K562 (cell line): ENCODE measurements around the gene SVIL. TPM values are rescaled to one million over a fixed set of nuclear protein-coding genes. Genes with fewer than 3 reads are reported as not detected.
"Not testable (repeated sequence)": the region's sequence is repeated elsewhere in the genome, so short reads cannot be mapped to it uniquely, and the experiment has no call there.

Experiments
- ATAC-seq: fragments of 200-7000 bp; cut with Tn5 transposase; 3 replicates; pipeline ENCODE4 v1.9.1; 2020; ENCODE audit warnings: moderate library complexity
- BruUV-seq: library from RNA; stranded (reverse); fragments of 400-500 nt; replicated peaks from 2 replicates; lab custom pipeline; 2021; lab: Mats Ljungman, UMichigan
- CTCF ChIA-PET: fragments of 300-600 bp; formaldehyde crosslinking; extraction: SDS; loops from one replicate; lab custom pipeline; 2021; ENCODE audit warnings: low intra/inter-chr PET ratio; lab: Yijun Ruan, JAX
- POLR2A ChIA-PET: fragments of 300-600, 350-650 bp; sonication (Branson Sonifier 250); formaldehyde crosslinking; extraction: SDS; loops from one replicate; lab custom pipeline; 2021; ENCODE audit warnings: antibody characterized with exemption, inconsistent platforms; lab: Yijun Ruan, JAX
- DNase-seq, 4 experiments: peaks; one replicate each; pipeline versions ENCODE4 v3.0.0 to v3.0.0-alpha.2; 2011 to 2018; ENCODE audit warnings: low spot score in 3 of 4, mixed read lengths in 3 of 4; ENCODE audit errors: extremely low read depth in 1 of 4
- FAIRE-seq: peaks from 2 replicates; lab custom pipeline; 2011; peaks lifted over from hg19 to GRCh38; lab: Jason Lieb, UNC
- H2AFZ ChIP-seq: 2 replicates; pipeline ENCODE4 v1.6.0; 2011; ENCODE audit warnings: low read depth, low read length, control low read depth, inconsistent platforms
- H3K27ac ChIP-seq: fragments of 200-600 bp; 3 replicates; pipeline ENCODE4 v1.8.0; 2011; ENCODE audit warnings: low read depth, mild to moderate bottlenecking, control low read depth, inconsistent platforms, low read length, moderate library complexity, mixed read lengths; ENCODE audit errors: extremely low read depth
- H3K27me3 ChIP-seq, 2 experiments: fragments of 300-600 bp in 1 of 2; 2 replicates in 1 of 2; 3 replicates in 1 of 2; pipeline versions ENCODE4 v1.6.0 to v1.8.0; 2011; ENCODE audit warnings: inconsistent platforms in 2 of 2, low read length in 2 of 2, mild to moderate bottlenecking in 1 of 2, mixed read lengths in 1 of 2, moderate library complexity in 1 of 2; ENCODE audit not compliant: control insufficient read depth in 2 of 2, insufficient read depth in 2 of 2
- H3K36me3 ChIP-seq: fragments of 300-600 bp; 3 replicates; pipeline ENCODE4 v1.8.0; 2011; ENCODE audit warnings: mild to moderate bottlenecking, low read length, inconsistent platforms; ENCODE audit not compliant: control insufficient read depth, insufficient read depth
- H3K4me1 ChIP-seq, 2 experiments: fragments of 200-600 bp in 1 of 2; replicated peaks in 1 of 2; 2 replicates in 1 of 2; 3 replicates in 1 of 2; pipeline versions ENCODE4 v1.5.1 to v1.8.0; 2011; ENCODE audit warnings: inconsistent platforms in 2 of 2, low read length in 2 of 2, mild to moderate bottlenecking in 1 of 2, mixed read lengths in 1 of 2, moderate library complexity in 1 of 2; ENCODE audit not compliant: control insufficient read depth in 2 of 2, insufficient read depth in 2 of 2
- H3K4me2 ChIP-seq: 2 replicates; pipeline ENCODE4 v1.6.1; 2011; ENCODE audit warnings: low read length, control low read depth, inconsistent platforms, mixed read lengths; ENCODE audit not compliant: insufficient read depth
- H3K4me3 ChIP-seq: fragments of 200-600 bp; sonication (generic), shearing (Covaris generic); 2 replicates; pipeline ENCODE4 v1.5.1; 2016; ENCODE audit warnings: control low read depth, inconsistent platforms
- H3K79me2 ChIP-seq: fragments of 200-600 bp; 3 replicates; pipeline ENCODE4 v1.8.0; 2011; ENCODE audit warnings: low read length, inconsistent platforms; ENCODE audit not compliant: control insufficient read depth, insufficient read depth
- H3K9ac ChIP-seq, 2 experiments: 2 replicates each; pipeline versions ENCODE4 v1.6.0 to v1.6.1; 2011; ENCODE audit warnings: low read depth in 2 of 2, low read length in 2 of 2, control low read depth in 1 of 2, inconsistent platforms in 1 of 2, mild to moderate bottlenecking in 1 of 2, mixed read lengths in 1 of 2; ENCODE audit not compliant: insufficient read depth in 1 of 2
- H3K9me1 ChIP-seq: one replicate; pipeline ENCODE4 v1.6.0; 2011; ENCODE audit warnings: inconsistent platforms, mild to moderate bottlenecking, low read length, moderate library complexity; ENCODE audit not compliant: control insufficient read depth, insufficient read depth
- H3K9me3 ChIP-seq: replicated peaks from 2 replicates; pipeline ENCODE4 v1.5.1; 2011; ENCODE audit warnings: low read depth, low read length, inconsistent platforms; ENCODE audit not compliant: control insufficient read depth, insufficient read depth
- H4K20me1 ChIP-seq: replicated peaks from 2 replicates; pipeline ENCODE4 v1.6.1; 2011; ENCODE audit warnings: low read length, inconsistent platforms, mixed read lengths; ENCODE audit not compliant: control insufficient read depth, insufficient read depth
- BRD4 ChIP-seq: fragments of 200-600 bp; sonication (generic); IDR thresholded peaks from 2 replicates; pipeline ENCODE4 v1.6.1; 2017; ENCODE audit warnings: inconsistent platforms
- CBFA2T3 ChIP-seq: fragments of 450-650 bp; IDR thresholded peaks from 2 replicates; pipeline ENCODE4 v1.6.1; 2017
- FOXJ2 ChIP-seq: fragments of 200-800 bp; sonication (Bioruptor generic); IDR thresholded peaks from 2 replicates; pipeline ENCODE4 v1.6.1; 2016; ENCODE audit warnings: missing genetic modification characterization, missing compliant biosample characterization
- WGBS: fragments of 100-300 bp; shearing (Covaris generic); methylation state at CpG from one replicate; pipeline ENCODE4 v1.1.6; 2016; ENCODE audit warnings: low coverage, mixed read lengths; ENCODE audit not compliant: insufficient coverage; ENCODE audit errors: missing lambda C conversion rate; 5-methylcytosine and 5-hydroxymethylcytosine counted together
- in situ Hi-C: fragments of 300-500 bp; cut with MboI; formaldehyde crosslinking; loops from 4 replicates; pipeline ENCODE4 v1.15.0; 2018; ENCODE audit warnings: inconsistent platforms, mixed read lengths
- intact Hi-C: fragments of 100-400 bp; cut with micrococcal nuclease; formaldehyde crosslinking; loops from 2 replicates; pipeline ENCODE4 v1.14.2; 2022
- polyA plus RNA-seq, 8 experiments: library from polyadenylated mRNA; depleted of rRNA in 4 of 8; stranded (reverse) in 5 of 8; unstranded in 3 of 8; fragments of >200 nt; fragmentation: Nextera tagmentation in 2 of 8; fragmentation: Illumina TruSeq in 1 of 8; extraction: Ambion mirVana in 2 of 8; extraction: Trizol in 1 of 8; gene quantifications; 2 replicates each; pipeline versions ENCODE4 v1.2.1 to v1.2.3, GENCODE V29; 2011 to 2014; ENCODE audit warnings: inconsistent platforms in 1 of 8, missing spikeins in 1 of 8
- total RNA-seq, 7 experiments: library from RNA; depleted of rRNA in 6 of 7; stranded (reverse); fragments of >200 nt in 6 of 7; fragmentation: Illumina TruSeq in 2 of 7; extraction: Trizol in 2 of 7; gene quantifications; 2 replicates each; pipeline versions ENCODE4 v1.2.1 to v1.2.3, GENCODE V29; 2011 to 2021; ENCODE audit warnings: low replicate concordance in 1 of 7
- TF ChIP-seq, protein P1 (sequence below): fragments of 450-650 bp; IDR thresholded peaks from 2 replicates; pipeline ENCODE4 v1.7.1; 2018; ENCODE audit warnings: mild to moderate bottlenecking, low read depth; ENCODE audit not compliant: partially characterized antibody
- TF ChIP-seq, protein P2 (sequence below): fragments of 250-450 bp; sonication (Bioruptor Pico); IDR thresholded peaks from 2 replicates; pipeline ENCODE4 v1.5.0; 2021; ENCODE audit warnings: mild to moderate bottlenecking, moderate library complexity
- TF ChIP-seq, protein P3 (sequence below): fragments of 450-650 bp; IDR thresholded peaks from 2 replicates; pipeline ENCODE4 v1.6.1; 2016

The SVIL gene
- total and polyA plus RNA-seq, 9 of the 15 experiments (the other 6 are each of a cell fraction or from before 2014, with no cell fraction given), result under 0.01 to 0.18 (median 0.05) TPM; not detected in 3

DNA sequence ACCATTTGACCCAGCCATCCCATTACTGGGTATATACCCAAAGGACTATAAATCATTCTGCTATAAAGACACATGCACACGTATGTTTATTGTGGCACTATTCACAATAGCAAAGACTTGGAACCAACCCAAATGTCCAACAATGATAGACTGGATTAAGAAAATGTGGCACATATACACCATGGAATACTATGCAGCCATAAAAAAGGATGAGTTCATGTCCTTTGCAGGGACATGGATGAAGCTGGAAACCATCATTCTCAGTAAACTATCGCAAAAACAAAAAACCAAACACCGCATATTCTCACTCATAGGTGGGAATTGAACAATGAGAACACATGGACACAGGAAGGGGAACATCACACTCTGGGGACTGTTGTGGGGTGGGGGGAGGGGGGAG lies 85.3 kb downstream of the SVIL start:
- FAIRE-seq, H3K9me3 ChIP-seq, H3K4me2 ChIP-seq, POLR2A ChIA-PET, H3K9me1 ChIP-seq, H3K79me2 ChIP-seq, BruUV-seq, H3K36me3 ChIP-seq, H3K4me1 ChIP-seq, H3K9ac ChIP-seq, intact Hi-C loops, H4K20me1 ChIP-seq, ATAC-seq, CTCF ChIA-PET, H2AFZ ChIP-seq, H3K4me3 ChIP-seq, H3K27ac ChIP-seq, DNase-seq, in situ Hi-C loops: not testable (repeated sequence)
- WGBS, result no CpG with 5 or more reads among the region's 3 CpGs
- H3K27me3 ChIP-seq, result peaks cover 4 to 29% of the 10 kb centered on the region in 2 experiments; a peak in 4 of 5 replicates

DNA sequence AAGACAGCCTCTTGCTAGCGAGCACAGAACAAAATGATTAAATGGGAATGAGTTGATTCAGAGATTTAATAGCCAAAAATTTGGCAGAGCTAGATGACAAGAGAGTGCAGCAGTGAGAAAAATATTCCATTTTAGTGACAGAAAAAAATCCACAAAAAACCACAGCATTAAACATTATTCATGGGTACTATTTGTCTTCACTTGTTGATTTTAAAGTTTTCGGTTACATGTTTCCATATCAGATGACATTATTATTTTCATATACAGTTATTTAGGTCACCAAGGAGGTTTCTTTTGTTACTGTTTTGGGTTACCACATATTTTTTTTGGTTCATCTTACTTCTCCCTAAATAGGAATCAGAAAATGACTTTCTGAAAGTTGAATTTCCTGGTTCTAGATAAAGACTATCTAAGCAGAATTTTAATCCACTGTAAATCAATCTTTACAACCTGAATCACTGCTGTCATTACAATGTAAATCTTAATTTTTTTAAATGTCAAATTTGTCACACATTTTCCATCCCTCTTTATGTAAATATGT lies 87.9 kb downstream of the SVIL start:
- no peaks in the 10 kb centered on the region for H4K20me1 ChIP-seq
- H3K4me1 ChIP-seq, result no peaks in the 10 kb centered on the region
- ATAC-seq (no peak), FAIRE-seq (no peak), DNase-seq (no peak)
- no TSS peak for BruUV-seq
- H3K27ac ChIP-seq, result no peak overlapping the region
- in situ Hi-C loops, result no loop called here
- no peaks in the 10 kb centered on the region for H3K9me3 ChIP-seq
- no peaks in the 10 kb centered on the region for H3K79me2 ChIP-seq
- H3K9ac ChIP-seq, result no peak overlapping the region
- POLR2A ChIA-PET, result no interaction called here
- CTCF ChIA-PET, result interaction anchor here (0.6 kb wide), 1 partner anchor 88 kb away, joined by 3 read pairs; the partner anchor contains the start of gene SVIL
- no peak overlapping the region for H2AFZ ChIP-seq
- no peaks in the 10 kb centered on the region for H3K36me3 ChIP-seq
- intact Hi-C loops, result no loop called here
- no peak overlapping the region for H3K4me3 ChIP-seq
- H3K27me3 ChIP-seq, result peaks cover 6 to 27% of the 10 kb centered on the region in 2 experiments; a peak in 4 of 5 replicates
- H3K9me1 ChIP-seq, result no peaks in the 10 kb centered on the region
- no peak overlapping the region for H3K4me2 ChIP-seq
- 0% methylated on average over 2 of the region's 2 CpGs for WGBS
- no peak for TF ChIP-seq FOXJ2
- no peak for TF ChIP-seq BRD4
- TF ChIP-seq, protein P1, sequence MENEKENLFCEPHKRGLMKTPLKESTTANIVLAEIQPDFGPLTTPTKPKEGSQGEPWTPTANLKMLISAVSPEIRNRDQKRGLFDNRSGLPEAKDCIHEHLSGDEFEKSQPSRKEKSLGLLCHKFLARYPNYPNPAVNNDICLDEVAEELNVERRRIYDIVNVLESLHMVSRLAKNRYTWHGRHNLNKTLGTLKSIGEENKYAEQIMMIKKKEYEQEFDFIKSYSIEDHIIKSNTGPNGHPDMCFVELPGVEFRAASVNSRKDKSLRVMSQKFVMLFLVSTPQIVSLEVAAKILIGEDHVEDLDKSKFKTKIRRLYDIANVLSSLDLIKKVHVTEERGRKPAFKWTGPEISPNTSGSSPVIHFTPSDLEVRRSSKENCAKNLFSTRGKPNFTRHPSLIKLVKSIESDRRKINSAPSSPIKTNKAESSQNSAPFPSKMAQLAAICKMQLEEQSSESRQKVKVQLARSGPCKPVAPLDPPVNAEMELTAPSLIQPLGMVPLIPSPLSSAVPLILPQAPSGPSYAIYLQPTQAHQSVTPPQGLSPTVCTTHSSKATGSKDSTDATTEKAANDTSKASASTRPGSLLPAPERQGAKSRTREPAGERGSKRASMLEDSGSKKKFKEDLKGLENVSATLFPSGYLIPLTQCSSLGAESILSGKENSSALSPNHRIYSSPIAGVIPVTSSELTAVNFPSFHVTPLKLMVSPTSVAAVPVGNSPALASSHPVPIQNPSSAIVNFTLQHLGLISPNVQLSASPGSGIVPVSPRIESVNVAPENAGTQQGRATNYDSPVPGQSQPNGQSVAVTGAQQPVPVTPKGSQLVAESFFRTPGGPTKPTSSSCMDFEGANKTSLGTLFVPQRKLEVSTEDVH, result no peak
- TF ChIP-seq, protein P2, sequence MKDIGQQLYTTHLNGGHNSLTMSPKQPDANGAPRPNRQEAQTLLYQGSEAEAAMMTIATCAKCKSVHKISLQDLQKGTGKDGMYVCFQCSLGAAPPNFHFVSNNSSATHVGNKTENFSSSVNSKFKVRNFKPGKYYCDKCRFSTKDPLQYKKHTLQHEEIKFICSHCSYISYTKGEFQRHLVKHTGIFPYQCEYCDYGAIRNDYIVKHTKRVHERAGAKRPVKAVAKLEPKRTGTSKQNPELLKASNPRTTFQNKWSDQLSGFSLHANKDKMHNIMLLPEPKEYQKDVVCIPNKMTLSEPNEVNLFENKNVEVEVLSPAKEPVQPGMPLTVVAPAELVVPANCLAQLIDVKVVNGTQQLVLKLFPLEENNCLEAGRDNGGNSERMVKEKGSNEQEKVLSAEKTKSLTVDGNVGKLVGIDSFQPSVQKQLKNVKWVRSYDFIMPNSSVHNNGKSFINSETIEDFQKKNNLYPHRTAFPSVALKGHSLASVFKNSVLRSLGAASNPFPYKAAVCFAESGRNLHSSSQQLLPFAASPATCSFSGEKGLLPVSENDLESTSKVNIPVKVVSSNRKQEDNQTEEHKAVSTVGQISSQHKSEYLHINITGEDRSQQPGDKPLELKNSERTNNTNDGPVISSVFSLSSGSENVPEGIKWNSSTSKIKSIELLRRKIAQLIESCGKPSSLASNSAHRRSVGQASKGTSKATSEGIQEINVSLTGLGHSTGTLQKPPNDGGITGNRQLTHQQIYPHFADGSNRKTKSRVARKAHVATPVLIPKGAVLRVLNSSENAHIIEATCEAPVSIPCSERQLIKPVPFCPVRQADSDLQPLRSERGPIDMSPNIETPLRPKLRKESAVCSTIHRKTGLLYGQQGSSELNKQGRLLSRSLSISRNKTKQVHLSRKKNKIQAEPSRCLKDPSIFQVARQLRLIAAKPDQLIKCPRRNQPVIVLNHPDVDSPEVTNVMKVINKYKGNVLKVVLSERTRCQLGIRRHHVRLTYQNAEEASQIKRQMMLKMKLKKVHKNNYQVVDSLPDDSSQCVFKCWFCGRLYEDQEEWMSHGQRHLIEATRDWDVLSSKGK (CRISPR knock-in tag), result no peak
- TF ChIP-seq, protein P3, sequence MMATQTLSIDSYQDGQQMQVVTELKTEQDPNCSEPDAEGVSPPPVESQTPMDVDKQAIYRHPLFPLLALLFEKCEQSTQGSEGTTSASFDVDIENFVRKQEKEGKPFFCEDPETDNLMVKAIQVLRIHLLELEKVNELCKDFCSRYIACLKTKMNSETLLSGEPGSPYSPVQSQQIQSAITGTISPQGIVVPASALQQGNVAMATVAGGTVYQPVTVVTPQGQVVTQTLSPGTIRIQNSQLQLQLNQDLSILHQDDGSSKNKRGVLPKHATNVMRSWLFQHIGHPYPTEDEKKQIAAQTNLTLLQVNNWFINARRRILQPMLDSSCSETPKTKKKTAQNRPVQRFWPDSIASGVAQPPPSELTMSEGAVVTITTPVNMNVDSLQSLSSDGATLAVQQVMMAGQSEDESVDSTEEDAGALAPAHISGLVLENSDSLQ, result no peak
- TF ChIP-seq CBFA2T3, result no peak
